Mammary epithelial cell (primary cell): Measurements from ENCODE around the gene PRKAA2.

Experiments used
- EZH2 ChIP-seq: IDR thresholded peaks from 2 replicates; pipeline ENCODE4 v1.6.1; 2012; ENCODE audit warnings: low read length, inconsistent platforms, borderline replicate concordance
- TF ChIP-seq, protein P1 (sequence below), 2 donors: IDR thresholded peaks in 1 of 2; conservative IDR thresholded peaks in 1 of 2; 2 replicates each; pipeline ENCODE4 v1.5.1; 2011 to 2012; ENCODE audit warnings: inconsistent platforms in 2 of 2, low read length in 2 of 2, mild to moderate bottlenecking in 2 of 2, control low read depth in 1 of 2, low read depth in 1 of 2; ENCODE audit not compliant: insufficient read depth in 1 of 2; ENCODE audit errors: extremely low read depth in 1 of 2

DNA sequence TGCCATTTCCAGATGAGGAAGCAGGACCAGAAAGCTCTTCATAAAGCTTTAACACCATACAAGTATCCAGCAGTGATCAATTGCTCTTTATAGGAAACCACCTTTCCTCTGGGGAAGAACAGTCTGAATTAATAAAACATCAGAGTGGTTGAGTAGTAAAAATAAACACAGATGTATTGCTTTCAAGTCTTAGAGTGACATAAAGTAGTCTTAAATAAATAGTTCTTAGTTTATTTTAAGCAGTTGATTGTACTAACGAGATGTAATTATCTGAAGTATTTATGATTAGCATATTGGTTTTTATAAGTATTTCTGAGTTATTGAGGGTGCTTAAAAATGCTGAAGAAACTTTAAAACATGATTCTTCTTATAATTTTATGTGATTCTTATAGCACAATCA lies 67.0 kb downstream of the PRKAA2 start:
- TF ChIP-seq, protein P1, sequence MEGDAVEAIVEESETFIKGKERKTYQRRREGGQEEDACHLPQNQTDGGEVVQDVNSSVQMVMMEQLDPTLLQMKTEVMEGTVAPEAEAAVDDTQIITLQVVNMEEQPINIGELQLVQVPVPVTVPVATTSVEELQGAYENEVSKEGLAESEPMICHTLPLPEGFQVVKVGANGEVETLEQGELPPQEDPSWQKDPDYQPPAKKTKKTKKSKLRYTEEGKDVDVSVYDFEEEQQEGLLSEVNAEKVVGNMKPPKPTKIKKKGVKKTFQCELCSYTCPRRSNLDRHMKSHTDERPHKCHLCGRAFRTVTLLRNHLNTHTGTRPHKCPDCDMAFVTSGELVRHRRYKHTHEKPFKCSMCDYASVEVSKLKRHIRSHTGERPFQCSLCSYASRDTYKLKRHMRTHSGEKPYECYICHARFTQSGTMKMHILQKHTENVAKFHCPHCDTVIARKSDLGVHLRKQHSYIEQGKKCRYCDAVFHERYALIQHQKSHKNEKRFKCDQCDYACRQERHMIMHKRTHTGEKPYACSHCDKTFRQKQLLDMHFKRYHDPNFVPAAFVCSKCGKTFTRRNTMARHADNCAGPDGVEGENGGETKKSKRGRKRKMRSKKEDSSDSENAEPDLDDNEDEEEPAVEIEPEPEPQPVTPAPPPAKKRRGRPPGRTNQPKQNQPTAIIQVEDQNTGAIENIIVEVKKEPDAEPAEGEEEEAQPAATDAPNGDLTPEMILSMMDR (conservative IDR thresholded peaks at IDR 0.05 in 1 of 2, IDR thresholded peaks at IDR 0.05 in 1 of 2; ENCODE audit: extremely low read depth in 1 of 2, insufficient read depth in 1 of 2, low read depth in 1 of 2, low read length in 2 of 2): no peak
- no peak for TF ChIP-seq EZH2
